Transverse colon (tissue), 4 donors: ENCODE results near the gene ZACN. TPM values are rescaled to one million over a fixed set of nuclear protein-coding genes. Genes with fewer than 3 reads are reported as not detected.

Experiments
- DNase-seq: peaks from one replicate; pipeline ENCODE4 v3.0.0-alpha.2; 2019
- H3K27ac ChIP-seq, 4 donors: fragments of 200-600 bp; sonication (generic); 2 replicates each; pipeline ENCODE4 v1.5.1; 2016 to 2018; ENCODE audit warnings: inconsistent platforms in 4 of 4
- H3K27me3 ChIP-seq: fragments of 200-600 bp; sonication (generic); 2 replicates; pipeline ENCODE4 v1.5.1; 2017; ENCODE audit warnings: inconsistent platforms
- H3K36me3 ChIP-seq, 4 donors: fragments of 200-600 bp; sonication (generic); 2 replicates each; pipeline ENCODE4 v1.5.1; 2017 to 2019; ENCODE audit warnings: inconsistent platforms in 4 of 4
- H3K4me1 ChIP-seq, 4 donors: fragments of 200-600 bp; sonication (generic); 2 replicates each; pipeline ENCODE4 v1.5.1; 2017 to 2020; ENCODE audit warnings: inconsistent platforms in 4 of 4
- H3K4me3 ChIP-seq, 4 donors: fragments of 200-600 bp; sonication (generic); 1 replicate in 1 of 4; 2 replicates in 3 of 4; pipeline versions ENCODE4 v1.5.1 to v1.6.1; 2017 to 2019; ENCODE audit warnings: inconsistent platforms in 4 of 4
- H3K9me3 ChIP-seq, 2 donors: fragments of 200-600 bp; sonication (generic); 2 replicates each; pipeline ENCODE4 v1.5.1; 2017 to 2019; ENCODE audit warnings: inconsistent platforms in 2 of 2
- CTCF ChIP-seq, 5 experiments: fragments of 200-600 bp in 3 of 5; fragments of 450-650 bp in 2 of 5; sonication (generic) in 3 of 5; IDR thresholded peaks; 1 replicate in 2 of 5; 2 replicates in 3 of 5; pipeline ENCODE4 v1.5.1; 2016 to 2017; ENCODE audit warnings: antibody characterized with exemption in 5 of 5, inconsistent platforms in 3 of 5, mild to moderate bottlenecking in 2 of 5, moderate library complexity in 1 of 5
- EP300 ChIP-seq: sonication (generic); formaldehyde crosslinking; IDR thresholded peaks from one replicate; pipeline ENCODE4 v1.6.1; 2017; ENCODE audit warnings: antibody characterized with exemption, low read depth
- POLR2A ChIP-seq: fragments of 450-650 bp; IDR thresholded peaks from one replicate; pipeline ENCODE4 v1.6.1; 2016; ENCODE audit warnings: antibody characterized with exemption, mild to moderate bottlenecking, moderate library complexity
- POLR2AphosphoS5 ChIP-seq, 3 donors: sonication (generic); formaldehyde crosslinking; IDR thresholded peaks; one replicate each; pipeline ENCODE4 v1.6.1; 2016; ENCODE audit warnings: antibody characterized with exemption in 3 of 3
- WGBS, 2 donors: methylation state at CpG; one replicate each; pipeline ENCODE4 v1.1.5; 2018; ENCODE audit warnings: low coverage in 1 of 2; 5-methylcytosine and 5-hydroxymethylcytosine counted together
- in situ Hi-C, 4 donors: fragments of 200-750 bp; cut with MboI; loops; one replicate each; pipeline versions ENCODE4 v1.15.0 to v1.15.1; 2017; ENCODE audit warnings: low sequenced_read_pairs in 3 of 4, low pct_ligation_motif_present in 1 of 4, low pct_unique_long_range_greater_than_20kb in 1 of 4
- intact Hi-C: fragments of 100-400 bp; cut with DNase I; formaldehyde crosslinking; loops from one replicate; pipeline ENCODE4 v1.15.1; 2023; ENCODE audit warnings: low total_unique reads
- total RNA-seq, 4 donors: library from RNA; depleted of rRNA; stranded (reverse); fragments of >200 nt; gene quantifications; one replicate each; pipeline ENCODE4 v1.1.0, GENCODE V29; 2016

ZACN gene
- total RNA-seq, 4 donors from 2014 or later = 0.40 TPM; not detected in 3

GRCh38 chr17:76048711-76049110 lies 30.3 kb upstream of the ZACN start:
- Histone ChIP-seq H3K4me1 (peaks cover 0 to 28% (median 12%) of the 10 kb centered on the region in 4 donors), H3K27ac (peak overlapping the region in 3 of 4 donors; percentile 17 to 24 (median 22)), H3K9me3 (no peaks in the 10 kb centered on the region), H3K27me3 (no peaks in the 10 kb centered on the region), H3K36me3 (peaks cover 0 to 63% (median 30%) of the 10 kb centered on the region in 4 donors), H3K4me3 (no peak overlapping the region)
- no peak for TF ChIP-seq POLR2AphosphoS5 (IDR thresholded peaks at IDR 0.05)
- no peak for TF ChIP-seq CTCF (IDR thresholded peaks at IDR 0.05)
- no peak for TF ChIP-seq EP300
- no peak for DNase-seq
- WGBS, 2 donors = 76 to 77% methylated on average over 8 to 9 of the region's 9 CpGs
- intact Hi-C loops (no loop called here), in situ Hi-C loops (no loop called here)

- no peak for DNase-seq
- peaks cover 0 to 33% (median 12%) of the 10 kb centered on the region in 4 donors for H3K4me1 ChIP-seq
- peaks cover 0 to 63% (median 27%) of the 10 kb centered on the region in 4 donors for H3K36me3 ChIP-seq
- H3K27ac ChIP-seq = no peak overlapping the region
- in situ Hi-C loops = no loop called here
- no peaks in the 10 kb centered on the region for H3K9me3 ChIP-seq
- TF ChIP-seq CTCF (IDR thresholded peaks at IDR 0.05) (no peak), POLR2AphosphoS5 (IDR thresholded peaks at IDR 0.05) (no peak), EP300 (no peak), POLR2A (no peak)
- no peak overlapping the region for H3K4me3 ChIP-seq
- intact Hi-C loops = no loop called here
- H3K27me3 ChIP-seq = no peaks in the 10 kb centered on the region
- WGBS, 2 donors = 66 to 94% methylated on average over 3 of the region's 3 CpGs
These were observed 29.7 kb upstream of the ZACN start for GRCh38 chr17:76049239-76049638.

- intact Hi-C loops = no loop called here
These were observed 29.0 kb upstream of the ZACN start for GRCh38 chr17:76049836-76050537.

More at GRCh38 chr17:76049836-76050537, 29.0 kb upstream of the ZACN start:
- Histone ChIP-seq H3K27me3 (no peaks in the 10 kb centered on the region), H3K9me3 (no peaks in the 10 kb centered on the region), H3K4me3 (no peak overlapping the region), H3K36me3 (peaks cover 0 to 56% (median 24%) of the 10 kb centered on the region in 4 donors), H3K27ac (peak overlapping the region in 3 of 4 donors; percentile 45 to 56 (median 52)), H3K4me1 (peaks cover 0 to 34% (median 12%) of the 10 kb centered on the region in 4 donors)
- in situ Hi-C loops = no loop called here
- 69 to 93% methylated on average over 4 to 15 of the region's 15 CpGs for WGBS, 2 donors
- no peak for TF ChIP-seq EP300
- no peak for TF ChIP-seq CTCF (IDR thresholded peaks at IDR 0.05)
- no peak for TF ChIP-seq POLR2AphosphoS5 (IDR thresholded peaks at IDR 0.05)
- TF ChIP-seq POLR2A = no peak
- no peak for DNase-seq
